Mucosa of stomach (tissue), 1 donor: Measurements from ENCODE around the gene TRABD2B.

Experiments used
- H3K27me3 ChIP-seq: one replicate; pipeline ENCODE4 v1.7.0; 2013; ENCODE audit warnings: mild to moderate bottlenecking, low read length; ENCODE audit not compliant: control insufficient read depth, insufficient read depth
- H3K36me3 ChIP-seq: one replicate; pipeline ENCODE4 v1.7.0; 2013; ENCODE audit warnings: low read length; ENCODE audit not compliant: control insufficient read depth, insufficient read depth
- H3K4me1 ChIP-seq: one replicate; pipeline ENCODE4 v1.7.0; 2013; ENCODE audit warnings: mild to moderate bottlenecking, low read length; ENCODE audit not compliant: control insufficient read depth, insufficient read depth
- H3K4me3 ChIP-seq: one replicate; pipeline ENCODE4 v1.7.0; 2013; ENCODE audit warnings: low read length
- H3K9ac ChIP-seq: one replicate; pipeline ENCODE4 v1.7.0; 2013; ENCODE audit warnings: mild to moderate bottlenecking, low read length, moderate library complexity
- H3K9me3 ChIP-seq: one replicate; pipeline ENCODE4 v1.7.0; 2013; ENCODE audit warnings: mild to moderate bottlenecking, low read length, moderate library complexity; ENCODE audit not compliant: control insufficient read depth
- donor health status: Pancreatic carcinoma.

The TRABD2B gene

GRCh38 chr1:47725000-47725473 is 272.1 kb downstream of the TRABD2B start:
- no peak overlapping the region for H3K9ac ChIP-seq
- H3K27me3 ChIP-seq = peaks cover 47% of the 10 kb centered on the region

GRCh38 chr1:47724432-47724999 is 272.7 kb downstream of the TRABD2B start:
- H3K27me3 ChIP-seq = peaks cover 50% of the 10 kb centered on the region

More at GRCh38 chr1:47725000-47725473, 272.1 kb downstream of the TRABD2B start:
- no peaks in the 10 kb centered on the region for H3K36me3 ChIP-seq
- peaks cover 25% of the 10 kb centered on the region for H3K4me1 ChIP-seq
- H3K4me3 ChIP-seq = no peak overlapping the region
- no peaks in the 10 kb centered on the region for H3K9me3 ChIP-seq

GRCh38 chr1:47722909-47723580 is 274.1 kb downstream of the TRABD2B start:
- Histone ChIP-seq H3K27me3 (peaks cover 57% of the 10 kb centered on the region), H3K4me1 (peaks cover 19% of the 10 kb centered on the region), H3K4me3 (no peak overlapping the region), H3K9me3 (no peaks in the 10 kb centered on the region), H3K9ac (no peak overlapping the region), H3K36me3 (no peaks in the 10 kb centered on the region)

More at GRCh38 chr1:47724432-47724999, 272.7 kb downstream of the TRABD2B start:
- H3K9ac ChIP-seq = no peak overlapping the region
- H3K4me1 ChIP-seq = peaks cover 25% of the 10 kb centered on the region
- no peaks in the 10 kb centered on the region for H3K9me3 ChIP-seq
- H3K36me3 ChIP-seq = no peaks in the 10 kb centered on the region
- no peak overlapping the region for H3K4me3 ChIP-seq

DNA sequence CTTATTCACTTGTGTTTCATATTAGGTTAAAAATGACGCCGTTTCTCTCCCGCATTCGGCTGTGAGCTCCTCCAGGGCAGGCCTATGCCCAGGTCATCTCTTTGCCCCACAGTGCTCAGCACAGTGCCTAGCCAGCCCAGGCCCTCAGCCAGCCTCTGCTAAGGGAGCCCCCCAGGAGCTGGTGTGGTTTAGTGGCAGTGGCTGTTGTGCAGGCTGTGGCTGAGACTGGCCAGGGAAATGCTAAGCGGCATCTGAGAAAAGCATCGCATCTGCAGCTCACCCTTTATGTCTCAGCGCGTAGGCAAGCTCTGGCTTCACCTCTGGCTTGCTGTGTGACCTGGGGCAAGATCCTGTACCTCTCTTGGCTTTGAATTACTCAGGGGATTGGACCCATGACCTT is 275.1 kb downstream of the TRABD2B start:
- Histone ChIP-seq H3K4me3 (no peak overlapping the region), H3K9ac (no peak overlapping the region), H3K36me3 (no peaks in the 10 kb centered on the region), H3K27me3 (peaks cover 61% of the 10 kb centered on the region), H3K9me3 (no peaks in the 10 kb centered on the region), H3K4me1 (peaks cover 19% of the 10 kb centered on the region)

DNA sequence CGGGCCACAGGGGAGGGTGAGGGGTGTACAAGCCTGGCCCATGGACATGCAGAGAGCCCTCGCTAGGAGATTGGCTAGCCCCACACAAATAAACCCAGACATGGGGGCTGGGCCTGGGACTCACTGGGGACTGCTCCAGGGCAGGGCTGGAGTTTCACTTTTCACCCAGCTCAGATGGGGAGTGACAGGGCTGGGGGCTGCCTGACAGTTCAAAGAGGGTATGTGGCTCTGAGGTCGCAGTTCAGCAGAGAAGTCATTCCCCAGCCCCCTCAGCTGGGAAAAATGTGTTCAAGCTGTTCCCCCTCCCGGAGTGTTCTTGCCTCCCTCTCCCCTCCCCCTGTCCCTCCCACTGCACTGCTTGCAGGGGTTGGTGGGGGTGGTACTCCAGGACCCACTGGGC is 277.1 kb downstream of the TRABD2B start:
- Histone ChIP-seq H3K4me3 (no peak overlapping the region), H3K9me3 (no peaks in the 10 kb centered on the region), H3K4me1 (peaks cover 8% of the 10 kb centered on the region), H3K9ac (no peak overlapping the region), H3K36me3 (no peaks in the 10 kb centered on the region), H3K27me3 (peaks cover 57% of the 10 kb centered on the region)

GRCh38 chr1:47717341-47717740 is 279.8 kb downstream of the TRABD2B start:
- Histone ChIP-seq H3K9me3 (no peaks in the 10 kb centered on the region), H3K27me3 (peaks cover 59% of the 10 kb centered on the region), H3K9ac (no peak overlapping the region), H3K4me3 (no peak overlapping the region), H3K4me1 (no peaks in the 10 kb centered on the region), H3K36me3 (no peaks in the 10 kb centered on the region)

DNA sequence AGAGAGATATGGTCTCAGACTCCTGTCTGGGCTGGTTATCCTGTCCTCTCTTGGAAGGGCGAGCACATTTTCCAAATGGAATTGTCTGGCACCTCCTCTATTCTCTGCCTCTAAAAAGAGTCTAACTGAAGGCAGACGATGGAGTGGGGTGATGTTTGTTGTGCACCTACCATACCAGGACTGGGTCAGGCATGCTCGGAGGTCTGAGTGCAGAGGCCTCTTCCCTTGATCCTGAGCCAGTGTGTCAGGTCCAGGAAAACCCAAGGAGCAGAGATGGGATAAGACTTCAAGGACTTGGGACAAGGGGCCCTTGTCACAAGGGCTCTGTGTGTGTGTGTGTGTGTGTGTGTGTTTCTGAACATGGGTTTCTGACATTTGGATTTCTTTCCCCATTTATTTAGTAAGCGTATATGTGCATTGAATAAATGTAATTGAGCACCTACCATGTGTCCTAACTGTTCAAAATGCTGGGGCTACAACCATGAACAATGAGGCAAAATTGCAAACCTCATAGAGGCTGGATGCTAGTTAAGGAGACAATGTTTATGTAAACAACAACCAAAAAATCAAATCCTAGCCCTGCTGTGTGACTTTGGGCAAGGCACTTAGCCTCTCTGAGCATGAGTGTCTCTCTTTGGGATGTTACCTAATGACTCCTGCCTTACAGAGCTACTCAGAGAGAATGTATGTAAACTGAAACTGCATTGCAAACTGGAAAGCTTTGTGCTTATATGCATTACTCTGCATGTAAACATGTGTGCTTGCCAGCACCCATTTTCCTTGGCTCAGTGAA is 283.0 kb downstream of the TRABD2B start:
- Histone ChIP-seq H3K9me3 (no peaks in the 10 kb centered on the region), H3K9ac (no peak overlapping the region), H3K27me3 (peaks cover 83% of the 10 kb centered on the region), H3K4me3 (no peak overlapping the region), H3K4me1 (peaks cover 17% of the 10 kb centered on the region), H3K36me3 (no peaks in the 10 kb centered on the region)

DNA sequence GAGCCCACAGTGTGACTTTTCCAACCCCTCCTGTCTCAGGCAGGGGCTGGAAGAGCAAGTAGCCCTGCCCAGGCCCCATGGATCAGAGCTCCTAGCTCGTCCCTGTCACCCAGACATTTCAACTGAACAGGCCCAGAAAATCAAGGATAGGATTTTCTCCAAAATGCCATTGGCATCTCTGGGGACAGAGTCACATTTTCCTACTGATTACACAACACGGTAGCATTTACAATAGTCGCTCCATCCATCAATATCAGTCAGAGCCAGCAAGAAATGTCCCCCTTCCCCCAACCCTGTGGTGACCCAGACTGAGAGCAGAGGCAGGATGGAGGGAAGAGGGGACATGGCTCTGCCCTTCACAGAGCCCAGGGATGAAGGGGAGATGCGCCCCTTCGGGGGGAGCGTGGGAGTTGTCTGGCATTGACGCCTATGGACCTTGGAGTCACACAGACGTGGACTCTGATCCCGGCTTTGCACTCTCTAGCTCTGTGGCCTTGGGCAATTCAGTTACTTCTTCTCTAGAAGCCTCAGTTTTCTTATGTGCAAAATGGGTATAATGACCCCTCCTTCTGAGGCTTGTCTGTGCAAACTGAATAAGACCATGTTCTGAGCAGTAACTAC is 283.7 kb downstream of the TRABD2B start:
- peaks cover 88% of the 10 kb centered on the region for H3K27me3 ChIP-seq
- no peak overlapping the region for H3K4me3 ChIP-seq
- peaks cover 22% of the 10 kb centered on the region for H3K4me1 ChIP-seq
- H3K9ac ChIP-seq = no peak overlapping the region
- H3K36me3 ChIP-seq = no peaks in the 10 kb centered on the region
- no peaks in the 10 kb centered on the region for H3K9me3 ChIP-seq

DNA sequence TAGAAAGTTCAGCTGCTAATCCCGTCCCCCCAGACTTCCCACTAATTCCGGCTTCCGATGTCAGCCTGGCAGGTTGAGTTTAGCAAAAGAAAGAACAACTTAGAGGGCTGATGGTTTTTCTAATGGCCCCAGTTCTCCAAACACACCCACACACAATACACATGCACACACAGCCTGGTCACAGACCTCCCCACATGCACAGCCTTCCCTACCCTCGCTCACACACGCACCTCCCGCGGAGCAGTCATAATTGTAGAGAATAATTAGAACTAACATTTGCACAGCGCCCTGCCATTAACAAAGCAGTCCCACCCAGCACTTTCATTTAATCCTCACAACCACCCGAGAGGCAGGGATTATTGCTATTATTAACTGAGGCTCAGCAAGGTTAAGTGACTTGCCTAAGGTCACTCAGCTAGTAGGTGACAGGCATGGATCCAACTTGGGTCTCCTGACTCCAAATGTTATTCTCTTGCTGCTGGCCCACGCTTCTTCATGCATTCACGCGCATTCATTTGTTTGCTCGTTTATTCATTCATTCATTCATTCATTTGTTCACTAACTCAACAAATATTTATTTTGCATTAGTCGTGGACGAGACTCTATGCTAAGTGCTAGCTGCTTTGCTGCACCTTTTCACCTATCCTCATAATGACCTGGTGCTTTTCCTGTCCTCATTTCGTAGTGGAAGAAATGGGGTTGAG is 284.4 kb downstream of the TRABD2B start:
- peaks cover 22% of the 10 kb centered on the region for H3K4me1 ChIP-seq
- no peak overlapping the region for H3K4me3 ChIP-seq
- no peaks in the 10 kb centered on the region for H3K9me3 ChIP-seq
- peaks cover 88% of the 10 kb centered on the region for H3K27me3 ChIP-seq
- H3K9ac ChIP-seq = no peak overlapping the region
- no peaks in the 10 kb centered on the region for H3K36me3 ChIP-seq

- Histone ChIP-seq H3K4me3 (no peak overlapping the region), H3K27me3 (peaks cover 92% of the 10 kb centered on the region), H3K9ac (no peak overlapping the region), H3K9me3 (no peaks in the 10 kb centered on the region), H3K4me1 (peaks cover 22% of the 10 kb centered on the region), H3K36me3 (no peaks in the 10 kb centered on the region)
Measured at GRCh38 chr1:47711848-47712492, 285.2 kb downstream of the TRABD2B start.

- Histone ChIP-seq H3K9ac (no peak overlapping the region), H3K27me3 (peaks cover 91% of the 10 kb centered on the region), H3K4me1 (peaks cover 22% of the 10 kb centered on the region), H3K36me3 (no peaks in the 10 kb centered on the region), H3K9me3 (no peaks in the 10 kb centered on the region), H3K4me3 (no peak overlapping the region)
Measured at GRCh38 chr1:47711184-47711847, 285.9 kb downstream of the TRABD2B start.
